ENCODE results near the gene RAD51B. TPM values are rescaled to one million over a fixed set of nuclear protein-coding genes. Genes with fewer than 3 reads are reported as not detected.

Gene RAD51B
- total RNA-seq, 1 experiment from 2014 or later: 14.2 TPM

GRCh38 chr14:68623826-68624225 is 804.2 kb downstream of the RAD51B start (continued):
- TF ChIP-seq HMGA2 (CRISPR knock-in tag; IDR thresholded peaks at IDR 0.05) (no peak), ETV6 (CRISPR knock-in tag; IDR thresholded peaks at IDR 0.05) (no peak), CREB1 (CRISPR knock-in tag; IDR thresholded peaks at IDR 0.05) (no peak), FOXJ3 (CRISPR knock-in tag; IDR thresholded peaks at IDR 0.05; ENCODE audit: borderline replicate concordance) (no peak), ZNF416 (CRISPR knock-in tag; IDR thresholded peaks at IDR 0.05) (no peak), IRF1 (CRISPR knock-in tag; IDR thresholded peaks at IDR 0.05) (no peak), E2F4 (CRISPR knock-in tag; IDR thresholded peaks at IDR 0.05; ENCODE audit: borderline replicate concordance, low read depth) (no peak), ZNF425 (CRISPR knock-in tag; conservative IDR thresholded peaks at IDR 0.05) (no peak), EMX1 (CRISPR knock-in tag; IDR thresholded peaks at IDR 0.05) (no peak), NR2C2 (CRISPR knock-in tag; IDR thresholded peaks at IDR 0.05) (no peak), ATF3 (CRISPR knock-in tag; conservative IDR thresholded peaks at IDR 0.05) (no peak)

- Mint-ChIP-seq H3K27ac (no peak overlapping the region), H3K4me1 (peaks cover 25% of the 10 kb centered on the region), H3K36me3 (no peaks in the 10 kb centered on the region), H3K9me3 (no peaks in the 10 kb centered on the region), H3K27me3 (ENCODE audit: low read depth) (no peaks in the 10 kb centered on the region), H3K4me3 (no peak overlapping the region)
- ChIA-PET CTCF (no interaction called here), POLR2A (no interaction called here)
- no peak for ATAC-seq
- no peak for DNase-seq (ENCODE audit: low spot score)
- no peak for TF ChIP-seq CREM (CRISPR knock-in tag; IDR thresholded peaks at IDR 0.05)
- no peak for TF ChIP-seq ZSCAN18 (CRISPR knock-in tag; IDR thresholded peaks at IDR 0.05)
- TF ChIP-seq ZNF396 (CRISPR knock-in tag; IDR thresholded peaks at IDR 0.05; ENCODE audit: borderline replicate concordance): no peak
- TF ChIP-seq CTCF (IDR thresholded peaks at IDR 0.05): no peak
- no peak for TF ChIP-seq E2F4 (CRISPR knock-in tag; IDR thresholded peaks at IDR 0.05; ENCODE audit: borderline replicate concordance, low read depth)
- no peak for TF ChIP-seq USF2 (CRISPR knock-in tag; IDR thresholded peaks at IDR 0.05)
- TF ChIP-seq MXD4 (CRISPR knock-in tag; IDR thresholded peaks at IDR 0.05; ENCODE audit: borderline replicate concordance): no peak
- no peak for TF ChIP-seq JAZF1 (CRISPR knock-in tag; IDR thresholded peaks at IDR 0.05)
- TF ChIP-seq ERG (CRISPR knock-in tag; IDR thresholded peaks at IDR 0.05): no peak
- no peak for TF ChIP-seq JUN (CRISPR knock-in tag; IDR thresholded peaks at IDR 0.05)
- TF ChIP-seq ATF6 (CRISPR knock-in tag; IDR thresholded peaks at IDR 0.05): no peak
- TF ChIP-seq CBFB (CRISPR knock-in tag; IDR thresholded peaks at IDR 0.05; ENCODE audit: low read depth): no peak
- no peak for TF ChIP-seq CREB1 (CRISPR knock-in tag; IDR thresholded peaks at IDR 0.05)
- no peak for TF ChIP-seq KAT7 (CRISPR knock-in tag; IDR thresholded peaks at IDR 0.05; ENCODE audit: borderline replicate concordance)
Measured at GRCh38 chr14:68624541-68625220, 805.1 kb downstream of the RAD51B start.
